Glomerular endothelial cell (primary cell): ENCODE results near the gene PID1. TPM values are rescaled to one million over a fixed set of nuclear protein-coding genes. Genes with fewer than 3 reads are reported as not detected.
"Not testable (repeated sequence)": the region's sequence is repeated elsewhere in the genome, so short reads cannot be mapped to it uniquely, and the experiment has no call there.

ENCODE experiments used
- DNase-seq: peaks from one replicate; pipeline ENCODE4 v3.0.0-alpha.2; 2011; ENCODE audit warnings: low read depth, low spot score; ENCODE audit errors: extremely low read depth
- total RNA-seq: library from RNA; depleted of rRNA; stranded (reverse); fragments of >200 nt; gene quantifications from 2 replicates; pipeline ENCODE4 v1.2.3, GENCODE V29; 2015

PID1 gene
- total RNA-seq, 1 donor from 2014 or later = 0.99 TPM

GRCh38 chr2:229220254-229220653 lies 50.8 kb downstream of the PID1 start:
- no peak for DNase-seq

- no peak for DNase-seq
Measured at GRCh38 chr2:229218329-229218921, 52.7 kb downstream of the PID1 start.

GRCh38 chr2:229212241-229212640 lies 58.8 kb downstream of the PID1 start:
- no peak for DNase-seq

- no peak for DNase-seq
Measured at GRCh38 chr2:229210641-229211040, 60.4 kb downstream of the PID1 start.

- no peak for DNase-seq
Measured at GRCh38 chr2:229206548-229206947, 64.5 kb downstream of the PID1 start.

GRCh38 chr2:229205704-229206103 lies 65.4 kb downstream of the PID1 start:
- DNase-seq = no peak

GRCh38 chr2:229202646-229203045 lies 68.4 kb downstream of the PID1 start:
- no peak for DNase-seq

- no peak for DNase-seq
Measured at GRCh38 chr2:229201521-229201920, 69.6 kb downstream of the PID1 start.

DNA sequence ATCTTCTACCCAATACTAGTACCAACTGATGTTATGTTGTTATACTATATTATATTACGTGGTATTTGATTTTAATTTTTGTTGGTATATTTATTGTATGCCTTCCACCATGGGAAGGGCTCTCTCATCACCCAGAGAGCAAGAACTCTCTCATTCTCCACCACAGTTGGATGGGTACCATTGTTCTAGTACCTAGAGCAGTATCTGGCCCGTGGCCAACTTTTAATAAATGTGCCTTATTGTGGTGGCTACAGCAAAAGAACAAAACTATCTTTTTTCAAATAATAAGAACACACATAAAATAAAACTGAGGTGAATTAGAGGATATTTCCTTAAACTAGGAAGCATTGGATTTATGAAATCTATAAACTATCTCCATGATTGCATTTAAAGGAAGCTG lies 71.8 kb downstream of the PID1 start:
- no peak for DNase-seq

DNA sequence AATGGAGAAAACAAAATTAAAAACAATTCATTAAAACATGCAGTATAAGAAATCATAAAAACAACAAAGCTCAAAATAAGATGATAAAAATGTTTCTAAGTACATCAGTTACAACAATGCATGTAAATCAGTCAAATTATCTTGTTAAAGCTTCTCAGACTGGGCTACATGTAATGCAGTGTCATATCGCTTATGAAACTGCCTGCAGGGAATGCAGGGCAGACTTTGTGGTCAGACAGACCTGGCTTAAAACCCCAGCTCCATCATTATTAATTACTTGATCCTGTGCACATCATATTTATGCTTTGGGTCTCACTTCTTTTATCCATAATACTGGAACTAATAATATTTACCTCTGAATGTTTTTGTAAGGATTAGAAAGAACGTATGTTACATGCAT lies 74.6 kb downstream of the PID1 start:
- no peak for DNase-seq

DNA sequence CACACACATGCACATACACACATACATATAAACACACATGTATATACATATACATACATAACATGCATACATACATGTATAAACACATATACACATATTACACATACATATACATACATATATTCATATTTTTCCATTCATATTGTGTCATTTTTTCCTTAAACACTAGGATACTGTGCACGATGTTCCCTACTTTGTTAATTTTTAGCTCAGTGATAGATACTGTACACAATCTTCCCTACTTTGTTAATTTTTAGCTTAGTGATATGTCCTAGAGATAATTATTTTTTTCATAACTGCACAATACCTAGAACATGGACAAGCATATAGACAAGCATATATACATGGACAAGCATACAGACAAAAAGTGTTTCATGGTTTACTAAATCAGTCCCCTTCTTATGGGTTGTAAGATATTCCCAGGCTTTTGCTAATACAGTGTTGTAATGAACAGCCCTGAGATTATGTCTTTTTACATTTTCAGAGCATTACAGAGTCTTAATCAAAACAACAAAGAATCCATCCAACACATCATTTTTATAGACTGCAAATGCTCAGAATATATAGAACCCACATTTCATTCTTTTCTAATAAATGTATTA lies 75.6 kb downstream of the PID1 start:
- DNase-seq = no peak

- DNase-seq = no peak
Measured at GRCh38 chr2:229193281-229193680, 77.8 kb downstream of the PID1 start.

- no peak for DNase-seq
Measured at GRCh38 chr2:229191413-229191812, 79.7 kb downstream of the PID1 start.

- DNase-seq = not testable (repeated sequence)
Measured at GRCh38 chr2:229187123-229187522, 84.0 kb downstream of the PID1 start.

GRCh38 chr2:229181641-229182040 lies 89.4 kb downstream of the PID1 start:
- DNase-seq = no peak

GRCh38 chr2:229180658-229181057 lies 90.4 kb downstream of the PID1 start:
- no peak for DNase-seq

DNA sequence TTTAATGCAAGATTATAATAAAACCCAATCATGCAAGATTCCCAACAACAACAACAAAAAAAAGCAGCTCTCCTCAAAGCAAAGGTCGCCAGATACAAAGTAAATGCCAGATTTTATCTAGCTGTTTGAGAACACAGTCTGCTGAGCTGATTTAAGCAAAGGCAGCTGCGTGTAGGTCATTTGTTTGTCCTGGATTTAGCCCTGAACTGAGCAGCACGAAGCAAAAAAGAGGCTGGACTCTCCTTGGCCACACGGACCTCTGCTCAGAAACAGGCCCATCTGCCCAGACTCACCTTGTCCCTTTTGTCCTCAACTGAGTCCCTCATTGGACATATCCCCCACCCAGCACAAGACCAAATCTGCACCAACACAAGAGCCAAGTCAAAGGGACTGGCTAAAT lies 91.5 kb downstream of the PID1 start:
- no peak for DNase-seq

- DNase-seq = no peak
Measured at GRCh38 chr2:229178706-229179105, 92.4 kb downstream of the PID1 start.

DNA sequence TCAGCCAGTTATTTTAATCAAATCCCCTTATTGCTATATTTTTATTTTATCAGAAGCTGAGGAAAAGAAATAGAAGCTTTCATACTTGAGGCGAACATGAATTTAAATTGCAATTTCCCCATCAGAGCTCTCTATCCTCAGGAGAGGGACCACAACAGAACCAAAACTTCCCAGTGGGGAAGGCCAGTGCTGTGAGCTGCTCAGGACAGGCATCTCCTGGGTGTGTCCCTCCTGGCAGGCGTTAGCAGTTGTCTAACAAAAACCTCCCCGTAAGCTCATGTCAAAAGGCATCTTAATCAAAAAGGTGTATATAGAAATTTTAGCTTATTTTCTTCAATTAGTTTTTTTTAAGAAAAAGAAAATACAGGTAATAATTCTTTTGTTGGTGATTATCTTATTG lies 93.0 kb downstream of the PID1 start:
- DNase-seq = no peak

- DNase-seq = no peak
Measured at GRCh38 chr2:229176136-229176535, 95.0 kb downstream of the PID1 start.

GRCh38 chr2:229175497-229175863 lies 95.6 kb downstream of the PID1 start:
- no peak for DNase-seq

DNA sequence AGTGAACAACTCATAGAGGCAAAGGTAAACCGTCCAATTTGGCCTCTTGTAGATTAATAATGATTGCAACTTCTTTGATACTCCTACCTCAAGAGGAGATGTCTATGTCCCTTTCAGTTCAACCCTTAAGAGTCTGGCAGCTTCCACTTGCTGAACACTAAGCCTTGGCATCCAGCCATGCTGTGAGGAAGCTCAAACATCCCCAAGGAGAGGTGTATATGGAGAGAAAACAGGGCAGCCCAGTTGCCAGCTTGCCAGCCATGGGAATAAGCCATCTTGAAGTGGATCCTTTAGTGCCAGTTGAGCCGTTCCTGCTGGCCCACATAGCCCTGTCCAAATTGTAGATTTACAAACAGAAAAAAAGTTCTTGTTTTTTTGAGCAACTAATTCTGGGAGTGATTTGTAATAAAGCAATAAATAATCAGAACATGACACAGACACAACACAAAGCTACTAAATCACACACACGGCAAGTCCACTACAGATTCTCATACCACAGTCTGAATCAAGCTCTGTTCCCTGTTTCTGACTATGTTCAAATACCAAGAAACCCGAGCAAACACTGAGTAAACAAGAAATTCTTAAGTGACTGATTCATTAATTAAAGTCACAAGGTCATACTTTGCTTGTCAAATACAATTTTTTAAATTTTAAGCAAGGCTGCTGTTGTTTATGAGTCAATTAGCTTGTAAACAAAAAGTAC lies 96.1 kb downstream of the PID1 start:
- no peak for DNase-seq
